HEK293 (cell line): ENCODE results near the gene TMA7B.

ENCODE experiments used
- ATF2 ChIP-seq: fragments of 450-650 bp; formaldehyde crosslinking; IDR thresholded peaks from 2 replicates; pipeline ENCODE4 v1.5.1; 2016; ENCODE audit warnings: missing biosample characterization, missing genetic modification characterization, low read depth
- CTCF ChIP-seq: fragments of 450-650 bp; formaldehyde crosslinking; IDR thresholded peaks from 2 replicates; pipeline ENCODE4 v1.5.1; 2016; ENCODE audit warnings: missing biosample characterization, missing genetic modification characterization
- KLF16 ChIP-seq: fragments of 450-650 bp; formaldehyde crosslinking; IDR thresholded peaks from 2 replicates; pipeline ENCODE4 v1.5.1; 2017; ENCODE audit warnings: missing biosample characterization, missing genetic modification characterization
- ZNF596 ChIP-seq: fragments of 450-650 bp; IDR thresholded peaks from 2 replicates; pipeline ENCODE4 v1.5.0; 2018; ENCODE audit warnings: missing biosample characterization, mild to moderate bottlenecking, missing genetic modification characterization, moderate library complexity

GRCh38 chr22:39947220-39948216 is 12.7 kb upstream of the TMA7B start:
- no peak for TF ChIP-seq CTCF (tag by site-specific recombination)
- TF ChIP-seq ATF2 = no peak
- TF ChIP-seq ZNF596 (tag by site-specific recombination) = no peak
- TF ChIP-seq KLF16 (tag by site-specific recombination) = no peak
